K562 (cell line): ENCODE data around the gene PRR14.

Source experiments
- ATF7 ChIP-seq: fragments of 450-650 bp; IDR thresholded peaks from 2 replicates; pipeline ENCODE4 v1.7.1; 2014; ENCODE audit warnings: mild to moderate bottlenecking, moderate library complexity
- MYNN ChIP-seq, 2 experiments: sonication (generic); formaldehyde crosslinking in 1 of 2; IDR thresholded peaks; 2 replicates each; pipeline versions ENCODE4 v1.5.0 to v1.6.1; 2016 to 2020; ENCODE audit warnings: antibody characterized with exemption in 1 of 2, missing genetic modification reagents in 1 of 2
- PATZ1 ChIP-seq: fragments of 250-450 bp; sonication (Bioruptor Pico); IDR thresholded peaks from 2 replicates; pipeline ENCODE4 v1.5.0; 2020; ENCODE audit warnings: mild to moderate bottlenecking, borderline replicate concordance
- POLR2G ChIP-seq: fragments of 200-400 bp; formaldehyde crosslinking; IDR thresholded peaks from 2 replicates; pipeline ENCODE4 v1.6.1; 2017; ENCODE audit warnings: low read depth, mild to moderate bottlenecking, antibody characterized with exemption, low read length, moderate library complexity
- PTBP1 ChIP-seq: fragments of 200-400 bp; formaldehyde crosslinking; IDR thresholded peaks from 2 replicates; pipeline ENCODE4 v1.6.1; 2017; ENCODE audit warnings: low read depth, low read length
- RBBP5 ChIP-seq: fragments of 200-600 bp; sonication (generic); IDR thresholded peaks from 2 replicates; pipeline ENCODE4 v1.6.1; 2012; ENCODE audit warnings: borderline replicate concordance, mild to moderate bottlenecking, low read length, control low read depth, inconsistent platforms; ENCODE audit not compliant: insufficient read depth, poor library complexity, severe bottlenecking
- REST ChIP-seq, 2 experiments: fragments of 450-650 bp; formaldehyde crosslinking in 1 of 2; IDR thresholded peaks; 2 replicates each; pipeline versions ENCODE4 v1.4.0 to v1.6.1; 2014 to 2020; ENCODE audit warnings: mild to moderate bottlenecking in 2 of 2, borderline replicate concordance in 1 of 2, low read depth in 1 of 2
- SMARCC2 ChIP-seq: fragments of 450-650 bp; IDR thresholded peaks from 2 replicates; pipeline ENCODE4 v1.6.1; 2017; ENCODE audit warnings: antibody characterized with exemption, moderate library complexity, mild to moderate bottlenecking, low read depth
- TEAD4 ChIP-seq, 2 experiments: sonication (generic) in 1 of 2; formaldehyde crosslinking in 1 of 2; IDR thresholded peaks; 2 replicates each; pipeline versions ENCODE4 v1.6.1 to v1.8.0; 2012 to 2022; ENCODE audit warnings: borderline replicate concordance in 1 of 2, inconsistent platforms in 1 of 2, low read length in 1 of 2, mild to moderate bottlenecking in 1 of 2, missing genetic modification reagents in 1 of 2
- ZNF766 ChIP-seq: fragments of 200-800 bp; sonication (Bioruptor generic); conservative IDR thresholded peaks from 2 replicates; pipeline ENCODE4 v1.6.1; 2016; ENCODE audit warnings: missing genetic modification characterization, missing compliant biosample characterization
- ZNF77 ChIP-seq: fragments of 250-450 bp; sonication (Bioruptor Pico); IDR thresholded peaks from 2 replicates; pipeline ENCODE4 v1.5.0; 2020

- TF ChIP-seq ATF7 (no peak), MYNN (IDR thresholded peaks at IDR 0.05) (no peak), MYNN (CRISPR knock-in tag; IDR thresholded peaks at IDR 0.05) (no peak), RBBP5 (no peak), REST (IDR thresholded peaks at IDR 0.05; ENCODE audit: borderline replicate concordance) (no peak), REST (CRISPR knock-in tag; IDR thresholded peaks at IDR 0.05; ENCODE audit: low read depth) (no peak), ZNF766 (CRISPR knock-in tag) (no peak), TEAD4 (IDR thresholded peaks at IDR 0.05; ENCODE audit: low read length) (no peak), TEAD4 (CRISPR knock-in tag; IDR thresholded peaks at IDR 0.05; ENCODE audit: borderline replicate concordance) (no peak), POLR2G (no peak), SMARCC2 (no peak), PATZ1 (no peak), PTBP1 (no peak), ZNF77 (CRISPR knock-in tag) (no peak)
Measured at GRCh38 chr16:30700971-30701370, 50.2 kb downstream of the PRR14 start.
